HepG2 (cell line): ENCODE data around the gene TMEM229B. TPM values are rescaled to one million over a fixed set of nuclear protein-coding genes. Genes with fewer than 3 reads are reported as not detected.

Experiments used
- ATAC-seq: fragments of 200-7000 bp; cut with Tn5 transposase; 3 replicates; pipeline ENCODE4 v1.9.1; 2020; ENCODE audit warnings: mild to moderate bottlenecking, moderate library complexity
- BruUV-seq: library from RNA; stranded (reverse); fragments of 400-500 nt; replicated peaks from 2 replicates; lab custom pipeline; 2021; lab: Mats Ljungman, UMichigan
- CTCF ChIA-PET: fragments of 300-600 bp; formaldehyde crosslinking; extraction: SDS; loops from one replicate; lab custom pipeline; 2021; ENCODE audit warnings: low total read pairs, inconsistent platforms, low intra/inter-chr PET ratio; lab: Yijun Ruan, JAX
- POLR2A ChIA-PET: fragments of 350-600 bp; sonication (Branson Sonifier 250); formaldehyde crosslinking; loops from one replicate; lab custom pipeline; 2020; ENCODE audit warnings: antibody characterized with exemption, inconsistent platforms; lab: Yijun Ruan, JAX
- DNase-seq: peaks from one replicate; pipeline ENCODE4 v3.0.0-alpha.2; 2015; ENCODE audit warnings: low spot score
- FAIRE-seq: peaks from 3 replicates; lab custom pipeline; 2011; peaks lifted over from hg19 to GRCh38; lab: Jason Lieb, UNC
- H2AFZ ChIP-seq: one replicate; pipeline ENCODE4 v1.6.1; 2011; ENCODE audit warnings: low read length, inconsistent platforms
- H3K27ac ChIP-seq: fragments of 300-600 bp; 3 replicates; pipeline ENCODE4 v1.8.0; 2011; ENCODE audit warnings: mixed run types, mild to moderate bottlenecking, mixed read lengths, low read length, inconsistent platforms; ENCODE audit not compliant: insufficient read depth; ENCODE audit errors: extremely low read length
- H3K27me3 ChIP-seq, 2 experiments: fragments of 200-600 bp in 1 of 2; 2 replicates in 1 of 2; 3 replicates in 1 of 2; pipeline versions ENCODE4 v1.6.0 to v1.8.0; 2011; ENCODE audit warnings: low read length in 2 of 2, mild to moderate bottlenecking in 2 of 2, moderate library complexity in 2 of 2, inconsistent platforms in 1 of 2; ENCODE audit not compliant: insufficient read depth in 2 of 2, control insufficient read depth in 1 of 2
- H3K36me3 ChIP-seq, 2 experiments: fragments of 200-600 bp in 1 of 2; replicated peaks in 1 of 2; 2 replicates in 1 of 2; 3 replicates in 1 of 2; pipeline versions ENCODE4 v1.5.1 to v1.8.0; 2011; ENCODE audit warnings: low read length in 2 of 2, inconsistent platforms in 1 of 2; ENCODE audit not compliant: insufficient read depth in 2 of 2, control insufficient read depth in 1 of 2
- H3K4me1 ChIP-seq: 2 replicates; pipeline ENCODE4 v1.5.1; 2012; ENCODE audit warnings: low read length, inconsistent platforms; ENCODE audit not compliant: insufficient read depth
- H3K4me2 ChIP-seq: 2 replicates; pipeline ENCODE4 v1.6.0; 2011; ENCODE audit warnings: low read depth, low read length, inconsistent platforms
- H3K4me3 ChIP-seq, 3 experiments: fragments of 200-600 bp in 1 of 3; sonication (generic), shearing (Covaris generic) in 1 of 3; replicated peaks in 1 of 3; 2 replicates each; pipeline ENCODE4 v1.5.1; 2011 to 2016; ENCODE audit warnings: low read length in 3 of 3, inconsistent platforms in 2 of 3, low read depth in 2 of 3, mild to moderate bottlenecking in 2 of 3, control low read depth in 1 of 3, mixed read lengths in 1 of 3; ENCODE audit not compliant: insufficient read depth in 1 of 3
- H3K79me2 ChIP-seq: one replicate; pipeline ENCODE4 v1.6.1; 2011; ENCODE audit warnings: low read length, inconsistent platforms; ENCODE audit not compliant: insufficient read depth
- H3K9ac ChIP-seq: 2 replicates; pipeline ENCODE4 v1.6.0; 2011; ENCODE audit warnings: mild to moderate bottlenecking, low read depth, low read length, inconsistent platforms; ENCODE audit not compliant: insufficient read depth
- H3K9me3 ChIP-seq: 2 replicates; pipeline ENCODE4 v1.5.1; 2012; ENCODE audit warnings: mild to moderate bottlenecking, low read length
- H4K20me1 ChIP-seq: 2 replicates; pipeline ENCODE4 v1.6.0; 2011; ENCODE audit warnings: inconsistent platforms, mild to moderate bottlenecking, low read length, moderate library complexity; ENCODE audit not compliant: insufficient read depth
- KLF15 ChIP-seq: sonication (generic); formaldehyde crosslinking; IDR thresholded peaks from 2 replicates; pipeline ENCODE4 v1.8.1; 2023; ENCODE audit warnings: borderline replicate concordance, mild to moderate bottlenecking, inconsistent platforms, missing genetic modification reagents, mixed read lengths
- ZNF441 ChIP-seq: sonication (generic); formaldehyde crosslinking; IDR thresholded peaks from 2 replicates; pipeline ENCODE4 v1.7.0; 2021; ENCODE audit warnings: missing genetic modification reagents, borderline replicate concordance
- ZNF703 ChIP-seq: sonication (generic); formaldehyde crosslinking; IDR thresholded peaks from 2 replicates; pipeline ENCODE4 v1.5.1; 2020; ENCODE audit warnings: missing genetic modification reagents, mild to moderate bottlenecking, moderate library complexity, borderline replicate concordance
- WGBS: methylation state at CpG from one replicate; pipeline ENCODE4 v1.1.6; 2017; ENCODE audit warnings: low lambda C conversion rate; 5-methylcytosine and 5-hydroxymethylcytosine counted together
- in situ Hi-C: cut with HindIII; loops from 2 replicates; pipeline ENCODE4 v1.10.0; 2017; ENCODE audit warnings: low pct_unique_long_range_greater_than_20kb; ENCODE audit not compliant: extremely low pct_ligation_motif_present
- intact Hi-C: fragments of 100-400 bp; cut with micrococcal nuclease; formaldehyde crosslinking; loops from one replicate; pipeline ENCODE4 v1.10.0; 2022; ENCODE audit not compliant: unreplicated experiment
- polyA plus RNA-seq, 8 experiments: library from polyadenylated mRNA; depleted of rRNA in 3 of 8; stranded (reverse) in 7 of 8; unstranded in 1 of 8; fragments of >200 nt; fragmentation: Illumina TruSeq in 4 of 8; extraction: Trizol in 4 of 8; gene quantifications; 2 replicates each; pipeline versions ENCODE4 v1.2.1 to v1.2.3, GENCODE V29; 2011 to 2016; ENCODE audit warnings: low read depth in 4 of 8, missing spikeins in 1 of 8, mixed read lengths in 1 of 8; ENCODE audit not compliant: insufficient read depth in 1 of 8
- total RNA-seq, 5 experiments: library from RNA; depleted of rRNA; stranded (reverse); fragments of >200 nt; fragmentation: Illumina TruSeq; extraction: Trizol; gene quantifications; 2 replicates each; pipeline ENCODE4 v1.2.3, GENCODE V29; 2016; ENCODE audit warnings: low read depth in 1 of 5
- TF ChIP-seq, protein P1 (sequence below): sonication (generic); formaldehyde crosslinking; IDR thresholded peaks from 2 replicates; pipeline ENCODE4 v1.8.0; 2022; ENCODE audit warnings: mild to moderate bottlenecking, missing genetic modification reagents, moderate library complexity
- TF ChIP-seq, protein P2 (sequence below): sonication (generic); formaldehyde crosslinking; IDR thresholded peaks from 2 replicates; pipeline ENCODE4 v1.4.0; 2020; ENCODE audit warnings: missing genetic modification reagents

Gene TMEM229B
- total and polyA plus RNA-seq, 2 of the 13 experiments (the other 11 are each of a cell fraction or from before 2014, with no cell fraction given) = 0.69 to 1.1 TPM

DNA sequence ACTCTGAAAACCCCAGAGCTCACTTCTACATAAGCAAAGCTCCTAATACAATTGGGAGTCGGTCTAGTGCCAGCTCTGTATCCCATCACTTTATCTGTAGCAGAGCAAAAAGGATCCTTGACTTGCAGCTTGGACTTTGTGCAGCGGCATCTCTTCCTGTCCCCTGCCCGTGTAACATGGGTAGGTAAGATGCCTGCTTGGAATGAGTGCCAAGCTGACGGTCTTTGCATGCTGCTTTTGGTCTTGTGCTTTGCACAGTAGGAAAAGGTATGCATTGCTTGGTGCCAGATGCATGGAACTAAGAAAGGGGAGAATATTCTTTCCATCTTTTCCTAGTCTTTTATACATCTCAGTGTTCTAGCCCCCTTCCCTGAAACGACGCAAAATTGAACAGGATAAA, 37.7 kb upstream of the TMEM229B start:
- Histone ChIP-seq H4K20me1 (no peaks in the 10 kb centered on the region), H3K9me3 (no peaks in the 10 kb centered on the region), H3K9ac (no peak overlapping the region), H3K27me3 (peaks cover 0 to 13% of the 10 kb centered on the region in 2 experiments; a peak in 2 of 5 replicates), H3K4me3 (no peak overlapping the region), H3K36me3 (no peaks in the 10 kb centered on the region), H3K79me2 (no peaks in the 10 kb centered on the region), H3K4me1 (peaks cover 38% of the 10 kb centered on the region), H2AFZ (no peak overlapping the region), H3K27ac (no peak overlapping the region), H3K4me2 (no peak overlapping the region)
- POLR2A ChIA-PET = interaction anchor here (0.9 kb wide), 2 partner anchors 12 to 45 kb away, joined by 3 to 4 read pairs; no protein-coding TSS in a partner anchor
- intact Hi-C loops (loop anchor here (1.0 to 10.0 kb wide), 4 partner anchors 45 to 179 kb away; partner anchors contain the start of gene RDH12), in situ Hi-C loops (loop anchor here (5.0 kb wide), 1 partner anchor 41 kb away; no protein-coding TSS in a partner anchor)
- DNase-seq (no peak), ATAC-seq (no peak), FAIRE-seq (no peak)
- TF ChIP-seq, protein P1, sequence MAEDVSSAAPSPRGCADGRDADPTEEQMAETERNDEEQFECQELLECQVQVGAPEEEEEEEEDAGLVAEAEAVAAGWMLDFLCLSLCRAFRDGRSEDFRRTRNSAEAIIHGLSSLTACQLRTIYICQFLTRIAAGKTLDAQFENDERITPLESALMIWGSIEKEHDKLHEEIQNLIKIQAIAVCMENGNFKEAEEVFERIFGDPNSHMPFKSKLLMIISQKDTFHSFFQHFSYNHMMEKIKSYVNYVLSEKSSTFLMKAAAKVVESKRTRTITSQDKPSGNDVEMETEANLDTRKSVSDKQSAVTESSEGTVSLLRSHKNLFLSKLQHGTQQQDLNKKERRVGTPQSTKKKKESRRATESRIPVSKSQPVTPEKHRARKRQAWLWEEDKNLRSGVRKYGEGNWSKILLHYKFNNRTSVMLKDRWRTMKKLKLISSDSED (CRISPR knock-in tag) = no peak
- TF ChIP-seq ZNF703 (CRISPR knock-in tag) (no peak), ZNF441 (CRISPR knock-in tag) (no peak), KLF15 (CRISPR knock-in tag) (no peak)
- TF ChIP-seq, protein P2, sequence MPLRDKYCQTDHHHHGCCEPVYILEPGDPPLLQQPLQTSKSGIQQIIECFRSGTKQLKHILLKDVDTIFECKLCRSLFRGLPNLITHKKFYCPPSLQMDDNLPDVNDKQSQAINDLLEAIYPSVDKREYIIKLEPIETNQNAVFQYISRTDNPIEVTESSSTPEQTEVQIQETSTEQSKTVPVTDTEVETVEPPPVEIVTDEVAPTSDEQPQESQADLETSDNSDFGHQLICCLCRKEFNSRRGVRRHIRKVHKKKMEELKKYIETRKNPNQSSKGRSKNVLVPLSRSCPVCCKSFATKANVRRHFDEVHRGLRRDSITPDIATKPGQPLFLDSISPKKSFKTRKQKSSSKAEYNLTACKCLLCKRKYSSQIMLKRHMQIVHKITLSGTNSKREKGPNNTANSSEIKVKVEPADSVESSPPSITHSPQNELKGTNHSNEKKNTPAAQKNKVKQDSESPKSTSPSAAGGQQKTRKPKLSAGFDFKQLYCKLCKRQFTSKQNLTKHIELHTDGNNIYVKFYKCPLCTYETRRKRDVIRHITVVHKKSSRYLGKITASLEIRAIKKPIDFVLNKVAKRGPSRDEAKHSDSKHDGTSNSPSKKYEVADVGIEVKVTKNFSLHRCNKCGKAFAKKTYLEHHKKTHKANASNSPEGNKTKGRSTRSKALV (CRISPR knock-in tag) = no peak
- WGBS = 32% methylated on average over 6 of the region's 6 CpGs
- CTCF ChIA-PET = interaction anchor here (1.7 to 2.8 kb wide), 2 partner anchors 45 to 141 kb away, joined by 5 to 25 read pairs; no protein-coding TSS in a partner anchor
- no TSS peak for BruUV-seq
